K562 (cell line): Measurements from ENCODE around the gene TEDDM1. TPM values are rescaled to one million over a fixed set of nuclear protein-coding genes. Genes with fewer than 3 reads are reported as not detected.
A peak's percentile ranks its signal among the peaks of the same experiment; 100 is the strongest.

ENCODE experiments used
- CBX3 ChIP-seq, 2 experiments: IDR thresholded peaks; 1 replicate in 1 of 2; 2 replicates in 1 of 2; pipeline ENCODE4 v1.6.1; 2012; ENCODE audit warnings: inconsistent platforms in 2 of 2, low read length in 2 of 2, borderline replicate concordance in 1 of 2, control low read depth in 1 of 2
- CEBPG ChIP-seq, 3 experiments: fragments of 200-800 bp in 1 of 3; sonication (Bioruptor generic) in 1 of 3; sonication (generic) in 1 of 3; formaldehyde crosslinking in 1 of 3; IDR thresholded peaks in 2 of 3; conservative IDR thresholded peaks in 1 of 3; 2 replicates each; pipeline versions ENCODE4 v1.6.1 to v1.8.0; 2016 to 2022; ENCODE audit warnings: missing compliant biosample characterization in 2 of 3, missing genetic modification characterization in 2 of 3, mild to moderate bottlenecking in 1 of 3, missing genetic modification reagents in 1 of 3
- CGGBP1 ChIP-seq: fragments of 250-450 bp; sonication (Bioruptor Pico); IDR thresholded peaks from 2 replicates; pipeline ENCODE4 v1.9.0; 2021; ENCODE audit warnings: mild to moderate bottlenecking
- CUX1 ChIP-seq: fragments of 200-800 bp; sonication (Bioruptor generic); IDR thresholded peaks from 2 replicates; pipeline ENCODE4 v1.6.1; 2016; ENCODE audit warnings: missing genetic modification characterization, missing compliant biosample characterization
- FOXA1 ChIP-seq: fragments of 450-650 bp; IDR thresholded peaks from 2 replicates; pipeline ENCODE4 v1.6.1; 2016; ENCODE audit warnings: mild to moderate bottlenecking, borderline replicate concordance
- FOXJ2 ChIP-seq: fragments of 200-800 bp; sonication (Bioruptor generic); IDR thresholded peaks from 2 replicates; pipeline ENCODE4 v1.6.1; 2016; ENCODE audit warnings: missing genetic modification characterization, missing compliant biosample characterization
- FOXP1 ChIP-seq: sonication (generic); formaldehyde crosslinking; IDR thresholded peaks from 2 replicates; pipeline ENCODE4 v1.8.0; 2022; ENCODE audit warnings: mild to moderate bottlenecking, missing genetic modification reagents
- GATAD2A ChIP-seq: fragments of 450-650 bp; IDR thresholded peaks from 2 replicates; pipeline ENCODE4 v1.6.1; 2017
- NR3C1 ChIP-seq: sonication (generic); formaldehyde crosslinking; IDR thresholded peaks from 2 replicates; pipeline ENCODE4 v1.8.1; 2022; ENCODE audit warnings: missing genetic modification reagents
- OTX1 ChIP-seq: fragments of 450-650 bp; formaldehyde crosslinking; IDR thresholded peaks from 2 replicates; pipeline ENCODE4 v1.4.0; 2022; ENCODE audit warnings: mild to moderate bottlenecking
- POLR2A ChIP-seq: fragments of 450-650 bp; conservative IDR thresholded peaks from 2 replicates; pipeline ENCODE4 v1.6.1; 2016
- POLR3A ChIP-seq: IDR thresholded peaks from 2 replicates; pipeline ENCODE4 v1.6.1; 2011; ENCODE audit warnings: borderline replicate concordance, mild to moderate bottlenecking, moderate library complexity; ENCODE audit not compliant: insufficient read length, insufficient read depth; ENCODE audit errors: extremely low read depth
- SAFB2 ChIP-seq: fragments of 200-400 bp; formaldehyde crosslinking; IDR thresholded peaks from 2 replicates; pipeline ENCODE4 v1.6.1; 2018; ENCODE audit warnings: borderline replicate concordance, low read length, low read depth, moderate library complexity; ENCODE audit not compliant: severe bottlenecking
- SAP30 ChIP-seq: fragments of 200-600 bp; sonication (generic); IDR thresholded peaks from 2 replicates; pipeline ENCODE4 v1.6.1; 2012; ENCODE audit warnings: borderline replicate concordance, low read depth, mild to moderate bottlenecking, moderate library complexity, low read length, control low read depth, inconsistent platforms; ENCODE audit not compliant: insufficient read depth, poor library complexity, severe bottlenecking
- SUPT5H ChIP-seq: fragments of 450-650 bp; IDR thresholded peaks from 2 replicates; pipeline ENCODE4 v1.6.1; 2016
- TAF15 ChIP-seq: fragments of 200-400 bp; formaldehyde crosslinking; IDR thresholded peaks from 2 replicates; pipeline ENCODE4 v1.6.1; 2017; ENCODE audit warnings: mild to moderate bottlenecking, low read depth, low read length, moderate library complexity
- ZBED1 ChIP-seq: IDR thresholded peaks from 2 replicates; pipeline ENCODE4 v1.6.1; 2014
- ZEB2 ChIP-seq: fragments of 450-650 bp; IDR thresholded peaks from 2 replicates; pipeline ENCODE4 v1.6.1; 2016
- ZHX1 ChIP-seq: fragments of 150-350 bp; conservative IDR thresholded peaks from 2 replicates; pipeline ENCODE4 v1.6.1; 2014; ENCODE audit warnings: low read length
- ZNF408 ChIP-seq: fragments of 250-450 bp; sonication (Bioruptor Pico); IDR thresholded peaks from 2 replicates; pipeline ENCODE4 v1.4.0; 2020; ENCODE audit warnings: low read depth, mild to moderate bottlenecking, moderate library complexity
- ZNF785 ChIP-seq: fragments of 250-450 bp; sonication (Bioruptor Pico); IDR thresholded peaks from 2 replicates; pipeline ENCODE4 v1.4.0; 2020; ENCODE audit warnings: mild to moderate bottlenecking
- polyA plus RNA-seq, 8 experiments: library from polyadenylated mRNA; depleted of rRNA in 4 of 8; stranded (reverse) in 5 of 8; unstranded in 3 of 8; fragments of >200 nt; fragmentation: Nextera tagmentation in 2 of 8; fragmentation: Illumina TruSeq in 1 of 8; extraction: Ambion mirVana in 2 of 8; extraction: Trizol in 1 of 8; gene quantifications; 2 replicates each; pipeline versions ENCODE4 v1.2.1 to v1.2.3, GENCODE V29; 2011 to 2014; ENCODE audit warnings: inconsistent platforms in 1 of 8, missing spikeins in 1 of 8
- total RNA-seq, 7 experiments: library from RNA; depleted of rRNA in 6 of 7; stranded (reverse); fragments of >200 nt in 6 of 7; fragmentation: Illumina TruSeq in 2 of 7; extraction: Trizol in 2 of 7; gene quantifications; 2 replicates each; pipeline versions ENCODE4 v1.2.1 to v1.2.3, GENCODE V29; 2011 to 2021; ENCODE audit warnings: low replicate concordance in 1 of 7

Gene TEDDM1
- total and polyA plus RNA-seq, 9 of the 15 experiments (the other 6 are each of a cell fraction or from before 2014, with no cell fraction given) = not detected

GRCh38 chr1:182391362-182392049, 9.0 kb downstream of the TEDDM1 start, which contains the start of gene GLUL (continued):
- TF ChIP-seq CUX1 (CRISPR knock-in tag) (no peak), FOXJ2 (peak; percentile 72; the same call in 1 of the 2 replicates), CEBPG (CRISPR knock-in tag; IDR thresholded peaks at IDR 0.05) (no peak), CEBPG (tag; conservative IDR thresholded peaks at IDR 0.05 in 1 of 2, IDR thresholded peaks at IDR 0.05 in 1 of 2) (no peak), POLR2A (peak; percentile 100), FOXA1 (no peak), SUPT5H (peak; percentile 99), CBX3 (IDR thresholded peaks at IDR 0.05; ENCODE audit: borderline replicate concordance in 1 of 2, low read length in 2 of 2) (peak in 1 of 2 experiments; percentile 50; a peak in 1 of 3 replicates), ZNF785 (CRISPR knock-in tag) (no peak), CGGBP1 (CRISPR knock-in tag) (peak; percentile 48; the same call in 1 of the 2 replicates), OTX1 (CRISPR knock-in tag) (0 out of 2 replicates have a peak, but pooled peaks have one; percentile 30), TAF15 (no peak), ZEB2 (no peak), ZBED1 (0 out of 2 replicates have a peak, but pooled peaks have one; percentile 52), ZNF408 (CRISPR knock-in tag) (no peak), POLR3A (no peak), SAP30 (peak; percentile 39), ZHX1 (no peak), FOXP1 (CRISPR knock-in tag) (peak; percentile 87; the same call in 1 of the 2 replicates), NR3C1 (CRISPR knock-in tag) (peak; percentile 66; the same call in 1 of the 2 replicates), GATAD2A (no peak; the same call in 1 of the 2 replicates), SAFB2 (no peak)
